B cell (primary cell): ENCODE data around the gene SH3TC1.

Experiments used
- CTCF ChIP-seq: fragments of 200-600 bp; IDR thresholded peaks from one replicate; pipeline ENCODE4 v1.8.0; 2022; ENCODE audit warnings: antibody characterized with exemption, mild to moderate bottlenecking
- EZH2 ChIP-seq: IDR thresholded peaks from 2 replicates; pipeline ENCODE4 v1.6.1; 2012; ENCODE audit warnings: borderline replicate concordance, low read depth, mild to moderate bottlenecking, moderate library complexity, low read length; ENCODE audit not compliant: insufficient read depth, poor library complexity, severe bottlenecking

GRCh38 chr4:8169763-8170162 is 29.3 kb upstream of the SH3TC1 start:
- TF ChIP-seq EZH2 (no peak), CTCF (no peak)
